T-cell (primary cell): ENCODE results near the gene MOCOS. TPM values are rescaled to one million over a fixed set of nuclear protein-coding genes. Genes with fewer than 3 reads are reported as not detected.

Experiments used
- ATAC-seq, 4 experiments: fragments of 200-7000 bp in 3 of 4; fragments of 150-1000 bp in 1 of 4; cut with Tn5 transposase; replicated peaks in 1 of 4; 1 replicate in 3 of 4; 2 replicates in 1 of 4; pipeline ENCODE4 v1.10.0; 2021; ENCODE audit warnings: moderate library complexity in 3 of 4, mild to moderate bottlenecking in 2 of 4, moderate number of reproducible peaks in 1 of 4
- CTCF ChIA-PET, 2 donors: fragments of 300-600 bp; sonication (Branson Sonifier 250); formaldehyde crosslinking; loops; one replicate each; lab custom pipeline; 2022; ENCODE audit warnings: antibody characterized with exemption in 2 of 2; lab: Charles Lee
- POLR2A ChIA-PET, 2 donors: fragments of 300-600 bp; sonication (Branson Sonifier 250); formaldehyde crosslinking; loops; one replicate each; lab custom pipeline; 2022; ENCODE audit warnings: antibody characterized with exemption in 2 of 2; lab: Charles Lee
- DNase-seq, 35 experiments: peaks; one replicate each; pipeline versions ENCODE4 v3.0.0 to v3.0.0-alpha.2; 2013 to 2023
- H3K27ac ChIP-seq: one replicate; pipeline ENCODE4 v1.5.1; 2013; ENCODE audit warnings: low read length
- H3K27me3 ChIP-seq, 2 experiments: replicated peaks in 1 of 2; 1 replicate in 1 of 2; 2 replicates in 1 of 2; pipeline versions ENCODE4 v1.6.1 to v1.7.0; 2013; ENCODE audit warnings: low read length in 1 of 2, mixed read lengths in 1 of 2; ENCODE audit not compliant: control insufficient read depth in 2 of 2, insufficient read depth in 2 of 2; ENCODE audit errors: extremely low read depth in 1 of 2
- H3K36me3 ChIP-seq, 2 donors: 1 replicate in 1 of 2; 2 replicates in 1 of 2; pipeline versions ENCODE4 v1.6.1 to v1.7.0; 2013; ENCODE audit warnings: low read length in 1 of 2; ENCODE audit not compliant: control insufficient read depth in 2 of 2, insufficient read depth in 1 of 2; ENCODE audit errors: extremely low read depth in 1 of 2
- H3K4me1 ChIP-seq, 2 experiments: 1 replicate in 1 of 2; 2 replicates in 1 of 2; pipeline versions ENCODE4 v1.6.1 to v1.7.0; 2013; ENCODE audit warnings: low read length in 2 of 2, mixed read lengths in 1 of 2; ENCODE audit not compliant: insufficient read depth in 2 of 2, control insufficient read depth in 1 of 2; ENCODE audit errors: extremely low read depth in 1 of 2
- H3K4me3 ChIP-seq, 2 donors: 1 replicate in 1 of 2; 2 replicates in 1 of 2; pipeline versions ENCODE4 v1.5.1 to v1.7.0; 2013; ENCODE audit warnings: mild to moderate bottlenecking in 2 of 2, low read length in 1 of 2, moderate library complexity in 1 of 2; ENCODE audit not compliant: control insufficient read depth in 1 of 2; ENCODE audit errors: extremely low read depth in 1 of 2
- H3K9me3 ChIP-seq: 2 replicates; pipeline ENCODE4 v1.7.0; 2013
- H3K27ac Mint-ChIP-seq, 2 donors: one replicate each; pipeline ENCODE4 v1.8.0; 2020 to 2021; ENCODE audit warnings: mild to moderate bottlenecking in 2 of 2, mixed read lengths in 2 of 2
- H3K27me3 Mint-ChIP-seq, 2 donors: one replicate each; pipeline ENCODE4 v1.8.0; 2021 to 2022; ENCODE audit warnings: mixed read lengths in 2 of 2
- H3K36me3 Mint-ChIP-seq: one replicate; pipeline ENCODE4 v1.8.0; 2021; ENCODE audit warnings: mixed read lengths
- H3K4me1 Mint-ChIP-seq, 3 donors: one replicate each; pipeline ENCODE4 v1.8.0; 2020 to 2022; ENCODE audit warnings: mixed read lengths in 3 of 3, mild to moderate bottlenecking in 1 of 3
- H3K4me3 Mint-ChIP-seq, 3 donors: one replicate each; pipeline ENCODE4 v1.8.0; 2020 to 2022; ENCODE audit warnings: mild to moderate bottlenecking in 3 of 3, mixed read lengths in 3 of 3, moderate library complexity in 3 of 3
- H3K9me3 Mint-ChIP-seq, 3 donors: one replicate each; pipeline ENCODE4 v1.8.0; 2020 to 2022; ENCODE audit warnings: mixed read lengths in 3 of 3
- WGBS: methylation state at CpG from one replicate; pipeline ENCODE4 v1.1.5; 2013; ENCODE audit warnings: missing lambda C conversion rate; ENCODE audit not compliant: insufficient coverage; 5-methylcytosine and 5-hydroxymethylcytosine counted together
- total RNA-seq, 35 experiments: library from RNA in 6 of 35; stranded (reverse) in 6 of 35; fragments of 120-200 nt in 1 of 35; gene quantifications; one replicate each; pipeline versions ENCODE4 v1.2.1 to v1.2.4 and lab custom pipeline; 2013 to 2026

MOCOS gene
- total RNA-seq, 5 donors from 2014 or later (not counting 1 experiment from before 2014, with no cell fraction given), result 0.05 to 0.47 (median 0.16) TPM

DNA sequence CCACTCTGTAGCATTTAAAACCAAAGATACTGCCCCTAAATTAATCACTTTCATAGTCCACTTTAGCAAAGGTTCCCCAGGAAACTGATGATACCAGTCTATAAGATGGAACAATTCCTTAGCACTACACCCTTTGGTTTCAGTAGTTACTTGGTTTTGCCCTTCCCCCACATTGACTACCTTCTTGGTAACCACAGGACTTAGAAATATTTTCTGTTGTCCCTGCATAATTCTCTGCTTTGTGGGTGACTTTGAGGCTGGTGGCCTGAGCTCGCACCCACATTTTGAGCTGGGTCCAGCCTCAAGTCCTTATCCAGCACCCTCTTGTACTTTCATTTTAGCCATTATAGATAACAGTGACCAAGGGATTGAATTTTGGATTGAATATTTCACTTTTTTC lies 34.5 kb upstream of the MOCOS start:
- no CpG with 5 or more reads among the region's 1 CpG for WGBS
- H3K4me3 ChIP-seq, result no peak overlapping the region
- no peak overlapping the region for H3K27ac Mint-ChIP-seq
- H3K27me3 Mint-ChIP-seq, result no peaks in the 10 kb centered on the region
- no peaks in the 10 kb centered on the region for H3K4me1 ChIP-seq
- H3K4me1 Mint-ChIP-seq, result peaks cover 17 to 29% (median 23%) of the 10 kb centered on the region in 3 donors
- H3K36me3 ChIP-seq, result peaks cover 6 to 89% of the 10 kb centered on the region in 2 donors
- ChIA-PET CTCF (no interaction called here), POLR2A (interaction anchor here in 1 of 2 donors (0.6 kb wide), 1 partner anchor 812 kb away, joined by 3 read pairs; no protein-coding TSS in a partner anchor)
- no peak overlapping the region for H3K27ac ChIP-seq
- no peak overlapping the region for H3K4me3 Mint-ChIP-seq
- DNase-seq (no peak), ATAC-seq (no peak)
- H3K27me3 ChIP-seq, result no peaks in the 10 kb centered on the region
- no peaks in the 10 kb centered on the region for H3K9me3 Mint-ChIP-seq
- no peaks in the 10 kb centered on the region for H3K9me3 ChIP-seq
- H3K36me3 Mint-ChIP-seq, result peaks cover 59% of the 10 kb centered on the region

DNA sequence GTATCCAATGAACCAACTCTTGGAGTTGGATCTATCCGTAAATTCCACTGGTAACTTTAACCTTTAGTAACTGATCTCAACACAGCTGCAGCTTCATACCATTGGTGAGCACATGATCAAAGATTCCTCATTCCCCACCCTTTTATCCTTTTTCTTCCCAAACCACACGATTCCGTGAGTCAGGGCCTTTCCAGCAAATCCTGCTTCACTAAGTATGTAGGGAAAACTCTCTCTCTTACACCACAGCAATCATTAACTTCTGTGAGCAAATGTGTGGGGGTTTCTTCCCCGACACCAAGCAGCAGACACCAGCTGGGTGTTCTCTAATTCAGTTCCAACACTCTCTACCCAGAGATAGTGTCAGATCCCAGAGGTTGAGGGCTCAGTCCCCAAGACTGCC lies 34.1 kb upstream of the MOCOS start:
- Histone ChIP-seq H3K4me1 (no peaks in the 10 kb centered on the region), H3K27ac (no peak overlapping the region), H3K36me3 (peaks cover 6 to 89% of the 10 kb centered on the region in 2 donors), H3K4me3 (no peak overlapping the region), H3K9me3 (no peaks in the 10 kb centered on the region), H3K27me3 (no peaks in the 10 kb centered on the region)
- POLR2A ChIA-PET, result no interaction called here
- no peak for ATAC-seq
- no CpG with 5 or more reads among the region's 4 CpGs for WGBS
- Mint-ChIP-seq H3K4me1 (peaks cover 19 to 32% (median 23%) of the 10 kb centered on the region in 3 donors), H3K9me3 (no peaks in the 10 kb centered on the region), H3K27me3 (no peaks in the 10 kb centered on the region), H3K4me3 (no peak overlapping the region), H3K27ac (no peak overlapping the region), H3K36me3 (peaks cover 63% of the 10 kb centered on the region)
- DNase-seq, result no peak
- CTCF ChIA-PET, result no interaction called here

DNA sequence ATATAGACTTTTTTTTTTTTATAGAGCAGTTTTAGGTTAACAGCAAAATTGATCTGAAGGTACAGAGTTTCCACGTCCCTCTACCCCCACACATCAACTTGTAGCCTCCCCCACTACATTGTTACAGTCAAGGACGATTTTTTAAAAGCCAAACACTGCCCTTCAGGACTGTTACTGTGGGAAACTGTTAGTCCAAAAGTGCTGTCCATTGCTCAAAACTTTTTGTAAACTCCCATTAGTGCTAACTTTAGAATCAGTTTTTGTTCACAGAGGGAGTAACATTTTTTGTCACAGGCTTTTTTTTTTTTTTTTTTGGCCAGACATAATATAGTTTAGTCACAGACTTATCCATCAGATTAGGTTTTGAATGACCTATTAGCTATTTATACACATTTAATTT lies 33.5 kb upstream of the MOCOS start:
- no peak overlapping the region for H3K4me3 Mint-ChIP-seq
- POLR2A ChIA-PET, result interaction anchor here in 1 of 2 donors (0.7 kb wide), 1 partner anchor 20 kb away, joined by 3 read pairs; no protein-coding TSS in a partner anchor
- no peak for ATAC-seq
- no peak overlapping the region for H3K4me3 ChIP-seq
- H3K4me1 Mint-ChIP-seq, result peaks cover 22 to 35% (median 23%) of the 10 kb centered on the region in 3 donors
- H3K36me3 Mint-ChIP-seq, result peaks cover 65% of the 10 kb centered on the region
- no peaks in the 10 kb centered on the region for H3K27me3 ChIP-seq
- H3K4me1 ChIP-seq, result no peaks in the 10 kb centered on the region
- H3K27me3 Mint-ChIP-seq, result no peaks in the 10 kb centered on the region
- H3K9me3 ChIP-seq, result no peaks in the 10 kb centered on the region
- DNase-seq, result no peak
- H3K27ac ChIP-seq, result no peak overlapping the region
- H3K36me3 ChIP-seq, result peaks cover 6 to 89% of the 10 kb centered on the region in 2 donors
- no peaks in the 10 kb centered on the region for H3K9me3 Mint-ChIP-seq
- no CpG with 5 or more reads among the region's 2 CpGs for WGBS
- CTCF ChIA-PET, result interaction anchor here in 1 of 2 donors (0.7 to 1.0 kb wide), 2 partner anchors 20 to 129 kb away, joined by 3 to 6 read pairs; no protein-coding TSS in a partner anchor
- no peak overlapping the region for H3K27ac Mint-ChIP-seq

DNA sequence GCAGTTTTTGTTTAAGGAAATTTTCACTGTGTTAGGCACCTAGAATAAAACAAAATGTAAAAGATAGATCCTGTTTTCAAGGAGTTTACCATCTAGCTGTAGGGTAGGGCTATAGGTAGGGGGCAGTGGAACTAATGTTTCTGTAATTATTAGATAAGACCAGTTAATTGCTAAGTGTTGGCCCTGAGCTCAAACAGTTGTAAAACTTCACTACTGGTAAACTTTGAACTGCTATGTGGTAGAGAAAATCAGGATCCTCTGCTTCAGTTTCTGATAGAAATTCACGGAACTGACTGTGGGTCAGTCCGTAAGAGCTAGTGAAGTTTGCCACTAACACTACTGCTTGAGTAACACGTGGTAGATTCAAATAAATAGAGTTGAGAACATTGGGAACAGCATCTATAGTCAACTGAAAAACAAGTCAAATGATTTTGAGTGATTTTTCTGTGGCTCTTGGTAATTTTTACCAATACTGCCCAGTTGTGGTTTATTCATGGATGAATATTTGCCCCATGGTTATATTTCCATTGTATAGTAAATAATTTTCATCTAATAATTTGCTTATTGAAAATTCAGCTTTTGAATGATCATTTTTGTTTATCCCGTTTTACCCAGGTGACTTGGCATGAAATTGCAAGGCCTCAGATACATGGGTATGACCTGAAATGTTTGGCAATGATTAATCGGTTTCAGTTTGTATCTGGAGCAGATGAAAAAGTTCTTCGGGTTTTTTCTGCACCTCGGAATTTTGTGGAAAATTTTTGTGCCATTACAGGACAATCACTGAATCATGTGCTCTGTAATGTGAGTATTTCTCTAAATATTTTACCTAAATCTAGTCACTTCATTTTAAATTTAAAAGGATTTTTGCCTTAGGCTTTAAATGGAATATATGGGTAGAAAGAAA lies 31.2 kb upstream of the MOCOS start:
- CTCF ChIA-PET, result no interaction called here

DNA sequence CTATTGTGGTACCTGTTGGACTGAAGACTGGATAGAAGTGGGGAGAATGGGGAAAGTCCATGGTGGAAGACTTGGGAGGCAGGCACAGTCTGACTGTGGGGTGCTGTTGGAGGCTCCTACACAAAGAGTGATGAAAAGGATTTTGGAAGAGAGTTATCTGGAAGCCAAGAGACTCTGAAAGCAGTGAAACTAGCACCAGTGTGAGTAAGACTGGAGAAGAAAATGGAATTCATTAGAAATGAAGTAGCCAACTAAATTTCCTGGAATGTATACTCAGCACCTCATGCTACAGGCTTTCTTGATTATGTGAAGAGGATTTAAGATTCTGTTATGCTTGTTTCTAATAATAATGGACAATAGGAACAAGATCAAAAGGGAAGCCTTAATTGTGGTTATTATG lies 29.9 kb upstream of the MOCOS start:
- Histone ChIP-seq H3K4me1 (no peaks in the 10 kb centered on the region), H3K27me3 (no peaks in the 10 kb centered on the region), H3K4me3 (no peak overlapping the region), H3K27ac (no peak overlapping the region), H3K36me3 (peaks cover 0 to 93% of the 10 kb centered on the region in 2 donors), H3K9me3 (no peaks in the 10 kb centered on the region)
- H3K27me3 Mint-ChIP-seq, result no peaks in the 10 kb centered on the region
- ChIA-PET CTCF (no interaction called here), POLR2A (no interaction called here)
- no peak for DNase-seq
- peak overlapping the region in 1 of 2 donors; percentile 41 for H3K27ac Mint-ChIP-seq
- peaks cover 23 to 37% (median 34%) of the 10 kb centered on the region in 3 donors for H3K4me1 Mint-ChIP-seq
- peaks cover 70% of the 10 kb centered on the region for H3K36me3 Mint-ChIP-seq
- no peaks in the 10 kb centered on the region for H3K9me3 Mint-ChIP-seq
- H3K4me3 Mint-ChIP-seq, result no peak overlapping the region
- no peak for ATAC-seq

More for the DNA sequence above, 31.2 kb upstream of the MOCOS start:
- 100% methylated on average over 2 of the region's 7 CpGs for WGBS
- Histone ChIP-seq H3K36me3 (peaks cover 0 to 88% of the 10 kb centered on the region in 2 donors), H3K9me3 (no peaks in the 10 kb centered on the region), H3K4me1 (no peaks in the 10 kb centered on the region), H3K27me3 (no peaks in the 10 kb centered on the region), H3K27ac (no peak overlapping the region), H3K4me3 (no peak overlapping the region)
- no peak for DNase-seq
- Mint-ChIP-seq H3K9me3 (no peaks in the 10 kb centered on the region), H3K27ac (no peak overlapping the region), H3K27me3 (no peaks in the 10 kb centered on the region), H3K4me3 (no peak overlapping the region), H3K4me1 (peaks cover 23 to 31% (median 29%) of the 10 kb centered on the region in 3 donors), H3K36me3 (peaks cover 66% of the 10 kb centered on the region)
- ATAC-seq, result no peak
- POLR2A ChIA-PET, result interaction anchor here in 1 of 2 donors (0.6 to 1.0 kb wide), 2 partner anchors 10 to 27 kb away, joined by 3 read pairs; partner anchors contain the start of gene SLC39A6

DNA sequence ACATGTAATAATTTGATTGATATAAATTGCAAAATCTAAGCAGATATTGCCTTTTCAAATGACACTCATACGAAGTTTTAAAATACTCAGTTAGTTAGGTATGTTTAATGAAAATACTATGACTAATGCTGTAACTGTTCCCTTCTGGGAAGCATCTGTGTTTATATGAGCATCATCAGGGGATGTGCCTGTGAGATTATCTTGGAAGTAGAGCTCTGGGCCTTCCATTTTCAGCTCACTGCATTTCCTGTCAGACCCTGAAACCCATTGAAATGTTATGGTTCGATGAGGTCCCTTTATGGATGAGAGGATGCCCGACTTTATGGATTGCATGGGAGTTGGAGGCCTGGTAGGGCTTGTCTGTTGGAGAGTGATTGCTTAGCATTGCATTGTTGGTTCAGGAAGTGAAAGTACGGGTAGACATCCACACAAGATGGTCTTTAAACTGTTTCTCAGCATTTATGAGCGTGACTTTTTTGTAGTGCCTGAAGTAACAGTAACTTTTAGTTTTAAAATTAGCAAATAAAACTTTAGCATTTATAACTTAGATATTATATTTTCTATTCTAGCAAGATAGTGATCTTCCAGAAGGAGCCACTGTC lies 28.9 kb upstream of the MOCOS start:
- Mint-ChIP-seq H3K36me3 (peaks cover 66% of the 10 kb centered on the region), H3K4me1 (peaks cover 15 to 38% (median 29%) of the 10 kb centered on the region in 3 donors), H3K27ac (peak overlapping the region in 1 of 2 donors; percentile 19), H3K9me3 (no peaks in the 10 kb centered on the region), H3K27me3 (no peaks in the 10 kb centered on the region), H3K4me3 (no peak overlapping the region)
- H3K36me3 ChIP-seq, result peaks cover 0 to 91% of the 10 kb centered on the region in 2 donors
- ATAC-seq (no peak), DNase-seq (no peak)
- H3K4me1 ChIP-seq, result no peaks in the 10 kb centered on the region
- POLR2A ChIA-PET, result interaction anchor here in 1 of 2 donors (0.7 kb wide), 1 partner anchor 141 kb away, joined by 4 read pairs; no protein-coding TSS in a partner anchor
- 80% methylated on average over 1 of the region's 5 CpGs for WGBS
- H3K4me3 ChIP-seq, result no peak overlapping the region
- no peaks in the 10 kb centered on the region for H3K27me3 ChIP-seq
- CTCF ChIA-PET, result no interaction called here
- no peaks in the 10 kb centered on the region for H3K9me3 ChIP-seq
- no peak overlapping the region for H3K27ac ChIP-seq
